Neural progenitor cell (in vitro differentiated cells): ENCODE data around the gene AJAP1. TPM values are rescaled to one million over a fixed set of nuclear protein-coding genes. Genes with fewer than 3 reads are reported as not detected.

Experiments used
- DNase-seq: peaks from one replicate; pipeline ENCODE4 v3.0.0-alpha.2; 2016; ENCODE audit warnings: low spot score
- H2AFZ ChIP-seq: fragments of 200-600 bp; sonication (generic); replicated peaks from 2 replicates; pipeline ENCODE4 v1.6.1; 2016; ENCODE audit warnings: antibody characterized with exemption
- H3F3A ChIP-seq: fragments of 200-600 bp; sonication (generic); 2 replicates; pipeline ENCODE4 v1.6.1; 2016; ENCODE audit warnings: antibody characterized with exemption, low read depth
- H3K27ac ChIP-seq: fragments of 200-600 bp; sonication (generic); 2 replicates; pipeline ENCODE4 v1.5.1; 2016; ENCODE audit warnings: mild to moderate bottlenecking
- H3K27me3 ChIP-seq: fragments of 200-600 bp; sonication (generic); 2 replicates; pipeline ENCODE4 v1.6.1; 2016; ENCODE audit warnings: mild to moderate bottlenecking, moderate library complexity
- H3K36me3 ChIP-seq: fragments of 200-600 bp; sonication (generic); 2 replicates; pipeline ENCODE4 v1.5.1; 2016
- H3K4me1 ChIP-seq: fragments of 200-600 bp; sonication (generic); 2 replicates; pipeline ENCODE4 v1.6.1; 2016; ENCODE audit warnings: mixed run types
- H3K4me2 ChIP-seq: fragments of 200-600 bp; sonication (generic); 2 replicates; pipeline ENCODE4 v1.6.1; 2016
- H3K4me3 ChIP-seq: fragments of 200-600 bp; sonication (generic); 2 replicates; pipeline ENCODE4 v1.5.1; 2016
- H3K79me2 ChIP-seq: fragments of 200-600 bp; sonication (generic); 2 replicates; pipeline ENCODE4 v1.6.1; 2016; ENCODE audit warnings: low read depth
- H3K9ac ChIP-seq: fragments of 200-600 bp; sonication (generic); 2 replicates; pipeline ENCODE4 v1.6.1; 2016
- H3K9me3 ChIP-seq: fragments of 200-600 bp; sonication (generic); 2 replicates; pipeline ENCODE4 v1.5.1; 2016; ENCODE audit warnings: low read depth
- H4K20me1 ChIP-seq: fragments of 200-600 bp; sonication (generic); 2 replicates; pipeline ENCODE4 v1.6.1; 2016; ENCODE audit warnings: low read depth
- H3K27ac Mint-ChIP-seq: 3 replicates; pipeline ENCODE4 v1.8.0; 2021; ENCODE audit warnings: mixed read lengths
- H3K27me3 Mint-ChIP-seq: 2 replicates; pipeline ENCODE4 v1.8.0; 2022; ENCODE audit warnings: low read depth, mild to moderate bottlenecking, inconsistent platforms, moderate library complexity, mixed read lengths; ENCODE audit not compliant: insufficient read depth
- H3K36me3 Mint-ChIP-seq: 3 replicates; pipeline ENCODE4 v1.8.0; 2021; ENCODE audit warnings: mixed read lengths
- H3K4me1 Mint-ChIP-seq: 3 replicates; pipeline ENCODE4 v1.8.0; 2021; ENCODE audit warnings: mixed read lengths
- H3K4me3 Mint-ChIP-seq: 3 replicates; pipeline ENCODE4 v1.8.0; 2021; ENCODE audit warnings: mild to moderate bottlenecking, moderate library complexity, mixed read lengths
- H3K9me3 Mint-ChIP-seq: 3 replicates; pipeline ENCODE4 v1.8.0; 2020; ENCODE audit warnings: mixed read lengths
- CTCF ChIP-seq: fragments of 200-600 bp; sonication (generic); IDR thresholded peaks from 2 replicates; pipeline ENCODE4 v1.5.1; 2017; ENCODE audit warnings: antibody characterized with exemption, mild to moderate bottlenecking
- EZH2 ChIP-seq: fragments of 200-600 bp; sonication (generic); IDR thresholded peaks from 2 replicates; pipeline ENCODE4 v1.6.1; 2017; ENCODE audit warnings: antibody characterized with exemption, mild to moderate bottlenecking, moderate library complexity
- EZH2phosphoT487 ChIP-seq: fragments of 200-600 bp; sonication (generic); IDR thresholded peaks from 2 replicates; pipeline ENCODE4 v1.6.1; 2017; ENCODE audit warnings: antibody characterized with exemption
- total RNA-seq: library from RNA; depleted of rRNA; stranded (reverse); fragments of >200 nt; gene quantifications from 2 replicates; pipeline ENCODE4 v1.2.3, GENCODE V29; 2015; ENCODE audit warnings: low replicate concordance

AJAP1 gene
- total RNA-seq, 1 donor from 2014 or later, result 0.21 TPM

- Histone ChIP-seq H3K4me1 (peaks cover 27% of the 10 kb centered on the region), H3K9ac (no peak overlapping the region), H3K27me3 (peaks cover 36% of the 10 kb centered on the region), H3K36me3 (no peaks in the 10 kb centered on the region), H3K9me3 (no peaks in the 10 kb centered on the region), H3K4me3 (peak overlapping the region; percentile 38), H3K27ac (no peak overlapping the region), H3F3A (peaks cover 23% of the 10 kb centered on the region), H4K20me1 (no peaks in the 10 kb centered on the region), H3K4me2 (peak overlapping the region; percentile 89), H2AFZ (peak overlapping the region; percentile 17), H3K79me2 (no peaks in the 10 kb centered on the region)
- H3K27me3 Mint-ChIP-seq, result peaks cover 7% of the 10 kb centered on the region
- peaks cover 13% of the 10 kb centered on the region for H3K9me3 Mint-ChIP-seq
- peak; percentile 44 for DNase-seq
- no peak overlapping the region for H3K4me3 Mint-ChIP-seq
- H3K4me1 Mint-ChIP-seq, result peaks cover 50% of the 10 kb centered on the region
- H3K27ac Mint-ChIP-seq, result no peak overlapping the region
- TF ChIP-seq EZH2phosphoT487, result no peak
- TF ChIP-seq EZH2, result peak; percentile 30
- TF ChIP-seq CTCF, result no peak
- H3K36me3 Mint-ChIP-seq, result peaks cover 13% of the 10 kb centered on the region
Observed at GRCh38 chr1:4711416-4712275, 57.2 kb downstream of the AJAP1 start.

GRCh38 chr1:4713669-4714068 is 59.3 kb downstream of the AJAP1 start:
- Histone ChIP-seq H3K9me3 (no peaks in the 10 kb centered on the region), H3K4me1 (peaks cover 27% of the 10 kb centered on the region), H2AFZ (no peak overlapping the region), H3K79me2 (no peaks in the 10 kb centered on the region), H3K27ac (no peak overlapping the region), H3F3A (peaks cover 23% of the 10 kb centered on the region), H3K4me3 (no peak overlapping the region), H3K36me3 (no peaks in the 10 kb centered on the region), H3K4me2 (no peak overlapping the region), H4K20me1 (no peaks in the 10 kb centered on the region), H3K9ac (no peak overlapping the region), H3K27me3 (peaks cover 36% of the 10 kb centered on the region)
- TF ChIP-seq EZH2phosphoT487 (no peak), EZH2 (no peak), CTCF (no peak)
- Mint-ChIP-seq H3K9me3 (peaks cover 13% of the 10 kb centered on the region), H3K27me3 (peaks cover 7% of the 10 kb centered on the region), H3K4me3 (no peak overlapping the region), H3K27ac (no peak overlapping the region), H3K36me3 (peaks cover 13% of the 10 kb centered on the region), H3K4me1 (peaks cover 41% of the 10 kb centered on the region)
- DNase-seq, result no peak

- no peaks in the 10 kb centered on the region for H3K36me3 ChIP-seq
- Mint-ChIP-seq H3K36me3 (peaks cover 18% of the 10 kb centered on the region), H3K27ac (no peak overlapping the region), H3K27me3 (peaks cover 7% of the 10 kb centered on the region), H3K4me1 (peaks cover 17% of the 10 kb centered on the region), H3K9me3 (peaks cover 13% of the 10 kb centered on the region), H3K4me3 (peak overlapping the region; percentile 2)
- no peaks in the 10 kb centered on the region for H3K79me2 ChIP-seq
- no peaks in the 10 kb centered on the region for H3K9me3 ChIP-seq
- peaks cover 4% of the 10 kb centered on the region for H3K4me1 ChIP-seq
- H3F3A ChIP-seq, result peaks cover 5% of the 10 kb centered on the region
- no peak for TF ChIP-seq EZH2phosphoT487
- no peak for TF ChIP-seq EZH2
- TF ChIP-seq CTCF, result no peak
- H3K9ac ChIP-seq, result no peak overlapping the region
- H4K20me1 ChIP-seq, result no peaks in the 10 kb centered on the region
- no peak overlapping the region for H3K4me2 ChIP-seq
- H3K4me3 ChIP-seq, result no peak overlapping the region
- H3K27ac ChIP-seq, result no peak overlapping the region
- H3K27me3 ChIP-seq, result peaks cover 26% of the 10 kb centered on the region
- H2AFZ ChIP-seq, result no peak overlapping the region
- no peak for DNase-seq
Observed at GRCh38 chr1:4716406-4716805, 62.0 kb downstream of the AJAP1 start.
